Activated T-helper 2 cell treated with anti-CD3 and anti-CD28 coated beads, Interferon-gamma antibody, Interleukin-2, Interleukin-4, amounts not matched to agents 10 μg/mL and 5 μg/mL and 100 μg/mL, durations not matched to agents 14 hours and 24 hours and 36 hours (primary cell): ENCODE measurements around the gene MORN5. TPM values are rescaled to one million over a fixed set of nuclear protein-coding genes. Genes with fewer than 3 reads are reported as not detected.
A peak's percentile ranks its signal among the peaks of the same experiment; 100 is the strongest.

Source experiments
- DNase-seq: peaks from one replicate; pipeline ENCODE4 v3.0.0; 2021; ENCODE audit warnings: low spot score
- H3K27ac Mint-ChIP-seq: one replicate; pipeline ENCODE4 v1.8.0; 2021; ENCODE audit warnings: mixed read lengths
- H3K27me3 Mint-ChIP-seq: one replicate; pipeline ENCODE4 v1.8.0; 2021; ENCODE audit warnings: low read depth, mixed read lengths
- H3K36me3 Mint-ChIP-seq: one replicate; pipeline ENCODE4 v1.8.0; 2021; ENCODE audit warnings: low read depth, mixed read lengths
- H3K4me1 Mint-ChIP-seq: one replicate; pipeline ENCODE4 v1.8.0; 2021; ENCODE audit warnings: low read depth, mixed read lengths
- H3K4me3 Mint-ChIP-seq: one replicate; pipeline ENCODE4 v1.8.0; 2021; ENCODE audit warnings: low read depth, mild to moderate bottlenecking, moderate library complexity, mixed read lengths
- H3K9me3 Mint-ChIP-seq: one replicate; pipeline ENCODE4 v1.8.0; 2021; ENCODE audit warnings: mixed read lengths
- intact Hi-C: fragments of 100-400 bp; cut with micrococcal nuclease; formaldehyde crosslinking; loops from one replicate; pipeline ENCODE4 v1.15.1; 2023
- total RNA-seq: library from RNA; stranded (reverse); gene quantifications from 2 replicates; pipeline ENCODE4 v1.2.3, GENCODE V29; 2022

MORN5 gene
- total RNA-seq, 1 donor from 2014 or later: not detected

DNA sequence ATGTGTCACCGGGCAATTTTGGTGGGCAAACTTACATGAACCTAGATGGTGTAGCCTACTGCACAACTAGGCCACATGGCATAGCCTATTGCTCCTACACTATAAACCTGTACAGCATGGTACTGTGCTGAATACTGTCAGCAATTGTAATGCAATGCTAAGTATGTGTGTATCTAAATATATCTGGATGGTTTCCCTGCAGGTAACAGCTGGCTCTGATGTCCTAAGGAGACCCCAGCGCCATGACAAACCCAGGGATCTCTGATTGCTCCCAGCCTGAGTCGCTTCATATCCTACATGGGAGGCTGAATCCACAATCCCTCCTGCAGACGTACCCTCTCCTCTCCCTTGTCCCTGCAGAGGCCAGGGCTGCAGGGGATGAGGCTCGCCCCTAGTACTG is 40.0 kb upstream of the MORN5 start:
- no peak overlapping the region for H3K27ac Mint-ChIP-seq
- no peak for DNase-seq
- H3K36me3 Mint-ChIP-seq: no peaks in the 10 kb centered on the region
- no peaks in the 10 kb centered on the region for H3K9me3 Mint-ChIP-seq
- peaks cover 8% of the 10 kb centered on the region for H3K27me3 Mint-ChIP-seq
- intact Hi-C loops: no loop called here
- H3K4me1 Mint-ChIP-seq: peaks cover 2% of the 10 kb centered on the region
- no peak overlapping the region for H3K4me3 Mint-ChIP-seq

DNA sequence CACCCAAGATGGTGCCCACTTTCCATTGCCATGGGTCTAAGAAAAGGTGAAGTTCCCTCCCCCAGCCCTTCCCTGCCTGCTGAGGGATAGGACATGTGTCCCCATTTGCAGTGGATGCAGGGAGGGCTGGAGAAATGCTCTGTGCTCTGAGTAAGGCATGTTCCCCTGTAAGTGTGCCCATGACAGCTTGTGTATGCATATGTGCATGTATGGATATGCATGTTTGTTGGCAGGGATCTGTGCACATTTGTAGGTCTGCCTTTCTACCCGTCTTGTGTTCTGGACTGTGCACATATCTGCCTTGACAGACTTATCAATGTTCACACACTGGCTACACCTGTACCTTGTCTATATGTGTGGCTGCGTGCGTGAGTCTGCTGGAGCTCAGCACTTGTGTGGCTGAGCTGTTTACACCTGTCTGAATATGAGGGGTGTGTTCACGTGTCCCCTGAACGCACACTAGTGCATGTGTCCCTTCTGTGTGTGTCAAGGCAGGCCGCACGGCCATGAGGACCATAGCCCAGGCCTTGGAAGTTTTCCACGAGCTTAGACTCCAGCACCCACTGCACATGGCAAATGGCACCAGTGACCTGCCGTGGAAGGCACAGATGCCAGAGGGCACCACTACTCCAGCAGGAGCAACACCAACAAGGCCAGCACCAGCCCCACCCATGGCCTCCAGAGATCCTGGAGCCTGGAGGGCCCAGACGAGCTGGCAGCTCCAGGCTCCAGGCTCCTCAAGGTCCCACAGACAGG is 39.2 kb upstream of the MORN5 start:
- intact Hi-C loops: no loop called here
- H3K27ac Mint-ChIP-seq: no peak overlapping the region
- H3K4me3 Mint-ChIP-seq: no peak overlapping the region
- H3K36me3 Mint-ChIP-seq: no peaks in the 10 kb centered on the region
- peaks cover 11% of the 10 kb centered on the region for H3K27me3 Mint-ChIP-seq
- H3K9me3 Mint-ChIP-seq: no peaks in the 10 kb centered on the region
- DNase-seq: no peak
- H3K4me1 Mint-ChIP-seq: peaks cover 3% of the 10 kb centered on the region

GRCh38 chr9:122121391-122121790 is 38.3 kb upstream of the MORN5 start:
- intact Hi-C loops: no loop called here
- no peaks in the 10 kb centered on the region for H3K36me3 Mint-ChIP-seq
- H3K9me3 Mint-ChIP-seq: no peaks in the 10 kb centered on the region
- no peak overlapping the region for H3K27ac Mint-ChIP-seq
- no peak for DNase-seq
- H3K4me1 Mint-ChIP-seq: peaks cover 7% of the 10 kb centered on the region
- H3K27me3 Mint-ChIP-seq: peaks cover 20% of the 10 kb centered on the region
- H3K4me3 Mint-ChIP-seq: no peak overlapping the region

- Mint-ChIP-seq H3K36me3 (no peaks in the 10 kb centered on the region), H3K27me3 (peaks cover 23% of the 10 kb centered on the region), H3K9me3 (no peaks in the 10 kb centered on the region), H3K4me3 (no peak overlapping the region), H3K27ac (no peak overlapping the region), H3K4me1 (peaks cover 7% of the 10 kb centered on the region)
- DNase-seq: no peak
- intact Hi-C loops: no loop called here
Observed at GRCh38 chr9:122121931-122122330, 37.8 kb upstream of the MORN5 start.

DNA sequence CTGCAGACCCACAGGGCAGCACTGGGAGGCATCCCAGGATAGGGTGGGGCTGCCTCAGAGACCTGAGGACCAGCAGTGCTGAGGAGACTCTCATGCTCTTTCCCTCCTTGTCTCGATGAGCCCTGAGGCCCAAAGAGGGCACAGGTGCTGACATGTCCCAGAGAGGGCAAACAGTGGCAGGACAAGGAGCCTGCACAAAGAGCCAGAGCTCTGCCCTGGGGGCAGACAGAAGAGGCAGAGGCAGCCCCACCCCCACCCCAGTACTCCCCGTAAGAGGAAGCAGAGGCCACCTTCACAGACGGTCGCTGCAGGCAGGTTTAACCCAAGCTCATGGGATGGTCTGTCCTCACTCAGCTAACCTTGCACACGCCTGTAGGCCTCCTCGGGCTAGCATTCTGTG is 37.2 kb upstream of the MORN5 start:
- peaks cover 28% of the 10 kb centered on the region for H3K27me3 Mint-ChIP-seq
- no peaks in the 10 kb centered on the region for H3K9me3 Mint-ChIP-seq
- no peak overlapping the region for H3K4me3 Mint-ChIP-seq
- DNase-seq: no peak
- no peaks in the 10 kb centered on the region for H3K36me3 Mint-ChIP-seq
- no peak overlapping the region for H3K27ac Mint-ChIP-seq
- intact Hi-C loops: no loop called here
- H3K4me1 Mint-ChIP-seq: peaks cover 7% of the 10 kb centered on the region

DNA sequence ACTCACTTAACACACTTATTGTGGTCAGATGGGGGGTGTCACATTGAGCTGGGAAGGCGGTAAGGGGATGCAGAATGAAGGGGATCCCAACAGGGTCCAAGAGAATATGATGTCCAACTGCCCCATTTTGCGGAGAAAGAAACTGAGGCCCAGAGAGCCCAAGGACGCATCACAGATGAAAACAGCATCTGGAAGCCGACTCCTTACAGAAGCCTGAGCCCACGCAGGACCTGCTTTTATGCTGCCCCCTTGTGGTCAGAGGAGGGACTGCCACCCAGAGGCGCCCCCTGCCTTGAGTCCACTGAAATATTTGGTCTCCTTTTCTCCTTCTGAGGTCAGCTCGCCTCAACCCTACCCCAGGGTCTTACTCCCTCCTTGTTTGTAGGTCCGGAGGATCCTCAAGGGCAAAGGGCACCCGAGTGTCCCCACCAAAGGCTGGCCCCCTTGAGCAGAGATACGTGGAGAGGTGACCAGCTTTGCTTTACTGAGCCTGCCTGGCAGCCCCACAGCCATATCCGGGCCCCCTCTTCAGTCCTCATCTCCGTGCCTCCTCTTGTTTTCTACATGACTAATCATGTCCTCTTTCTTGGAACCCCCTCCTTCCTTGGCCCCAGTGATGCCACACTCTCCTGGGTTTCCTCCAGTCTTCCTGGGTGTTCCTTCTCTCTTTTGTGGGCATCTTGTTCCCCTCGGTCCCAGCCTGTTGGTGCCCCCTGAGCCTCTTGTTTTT is 36.6 kb upstream of the MORN5 start:
- Mint-ChIP-seq H3K4me1 (peaks cover 7% of the 10 kb centered on the region), H3K4me3 (no peak overlapping the region), H3K27me3 (peaks cover 30% of the 10 kb centered on the region), H3K36me3 (no peaks in the 10 kb centered on the region), H3K27ac (no peak overlapping the region), H3K9me3 (no peaks in the 10 kb centered on the region)
- DNase-seq: peak; percentile 55
- intact Hi-C loops: loop anchor here (1.0 kb wide), 1 partner anchor 24 kb away; no protein-coding TSS in a partner anchor

DNA sequence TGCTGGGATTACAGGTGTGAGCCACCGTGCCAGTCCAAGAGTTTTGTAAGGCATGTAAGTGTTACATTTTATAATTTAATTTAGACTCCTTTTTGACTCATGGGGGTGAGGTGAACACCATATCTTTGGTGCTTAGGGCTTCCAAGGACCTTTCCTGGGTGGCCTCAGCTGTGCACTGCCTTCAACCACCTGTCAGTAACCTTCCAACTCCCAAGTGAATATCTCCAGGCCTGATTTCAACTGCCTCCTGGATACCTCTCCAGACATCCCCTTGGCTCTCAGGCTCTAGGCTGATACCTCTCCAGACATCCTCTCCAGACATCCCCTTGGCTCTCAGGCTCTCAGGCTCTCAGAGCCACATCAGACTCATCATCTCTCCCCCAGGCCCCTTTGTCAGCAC is 35.7 kb upstream of the MORN5 start:
- intact Hi-C loops: no loop called here
- Mint-ChIP-seq H3K27ac (no peak overlapping the region), H3K4me3 (no peak overlapping the region), H3K27me3 (peaks cover 30% of the 10 kb centered on the region), H3K36me3 (no peaks in the 10 kb centered on the region), H3K4me1 (peaks cover 7% of the 10 kb centered on the region), H3K9me3 (no peaks in the 10 kb centered on the region)
- no peak for DNase-seq

DNA sequence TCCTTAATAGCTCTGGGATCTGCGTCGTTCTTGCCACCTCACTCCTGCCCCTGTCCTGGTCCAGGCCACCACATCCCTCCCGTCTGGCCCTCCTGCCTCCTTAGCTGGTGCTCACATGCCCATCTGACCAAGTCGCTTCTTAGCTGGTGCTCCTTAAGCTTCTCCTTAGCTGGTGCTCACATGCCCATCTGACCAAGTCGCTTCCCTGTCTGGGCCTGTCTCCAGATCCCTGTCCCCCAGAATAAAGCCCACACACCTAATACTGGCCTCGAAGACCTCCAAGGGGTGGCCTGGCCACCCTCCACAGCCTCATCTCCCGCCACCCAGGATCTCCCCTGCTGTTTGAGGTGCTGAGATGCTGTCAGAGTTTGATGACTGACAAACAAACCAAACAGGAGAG is 35.2 kb upstream of the MORN5 start:
- Mint-ChIP-seq H3K27me3 (peaks cover 30% of the 10 kb centered on the region), H3K27ac (no peak overlapping the region), H3K36me3 (no peaks in the 10 kb centered on the region), H3K9me3 (no peaks in the 10 kb centered on the region), H3K4me1 (peaks cover 7% of the 10 kb centered on the region), H3K4me3 (no peak overlapping the region)
- intact Hi-C loops: no loop called here
- no peak for DNase-seq

- H3K36me3 Mint-ChIP-seq: no peaks in the 10 kb centered on the region
- intact Hi-C loops: loop anchor here (1.0 kb wide), 2 partner anchors 225 to 328 kb away; no protein-coding TSS in a partner anchor
- H3K4me3 Mint-ChIP-seq: no peak overlapping the region
- DNase-seq: peak; percentile 63
- no peaks in the 10 kb centered on the region for H3K9me3 Mint-ChIP-seq
- peaks cover 7% of the 10 kb centered on the region for H3K4me1 Mint-ChIP-seq
- no peak overlapping the region for H3K27ac Mint-ChIP-seq
- H3K27me3 Mint-ChIP-seq: peaks cover 30% of the 10 kb centered on the region
Observed at GRCh38 chr9:122125158-122125508, 34.6 kb upstream of the MORN5 start.

DNA sequence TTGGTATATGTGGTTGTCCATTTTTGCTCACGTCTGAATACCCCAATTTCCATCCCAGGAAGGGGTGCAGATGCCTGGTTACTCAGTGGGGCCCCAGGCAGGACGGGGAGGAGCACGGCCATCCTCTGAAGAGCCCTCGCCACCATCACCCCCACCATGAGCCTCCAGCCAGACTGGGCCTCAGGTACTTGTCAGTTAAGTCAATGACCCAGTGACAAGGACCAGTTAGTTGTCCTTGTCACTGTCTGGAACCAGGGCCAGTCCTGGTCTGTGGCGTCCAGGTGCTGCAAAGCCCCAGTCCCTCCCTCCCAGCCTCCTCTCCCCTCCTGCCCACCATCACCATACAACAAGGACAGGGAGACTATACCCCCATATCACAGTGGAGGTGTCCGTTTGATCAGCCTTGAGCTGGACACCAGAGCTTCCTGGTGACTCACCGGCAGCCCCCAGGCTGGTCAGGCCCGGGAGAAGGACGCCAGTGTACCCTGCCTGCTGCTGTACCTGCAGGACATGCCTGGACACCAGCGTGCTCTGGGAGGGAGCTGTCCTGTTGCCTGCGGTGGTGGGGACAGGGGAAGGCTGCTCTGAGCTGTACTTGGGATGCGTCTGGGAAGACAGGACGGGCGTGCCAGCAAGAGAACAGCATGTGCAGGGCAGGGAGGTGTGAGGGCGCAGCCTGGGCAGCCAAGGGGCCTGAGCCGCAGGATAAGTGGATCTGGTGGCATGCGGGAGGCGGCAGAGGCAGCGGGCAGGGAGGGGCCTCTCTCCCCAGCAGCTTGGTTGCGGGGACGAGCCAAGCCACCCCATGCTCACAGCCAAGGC is 34.0 kb upstream of the MORN5 start:
- Mint-ChIP-seq H3K27ac (no peak overlapping the region), H3K4me3 (no peak overlapping the region)

GRCh38 chr9:122126331-122127261 is 33.1 kb upstream of the MORN5 start:
- intact Hi-C loops: loop anchor here (2.0 kb wide), 1 partner anchor 32 kb away; the partner anchor contains the start of genes MORN5 and NDUFA8
- Mint-ChIP-seq H3K27me3 (peaks cover 33% of the 10 kb centered on the region), H3K4me1 (peaks cover 7% of the 10 kb centered on the region), H3K36me3 (no peaks in the 10 kb centered on the region), H3K4me3 (peak overlapping the region; percentile 9), H3K9me3 (no peaks in the 10 kb centered on the region), H3K27ac (no peak overlapping the region)
- no peak for DNase-seq

More for the DNA sequence above, 34.0 kb upstream of the MORN5 start:
- no peak for DNase-seq
- intact Hi-C loops: loop anchor here (1.0 to 2.0 kb wide), 3 partner anchors 33 to 328 kb away; partner anchors contain the start of genes MORN5 and NDUFA8
- H3K27me3 Mint-ChIP-seq: peaks cover 30% of the 10 kb centered on the region
- no peaks in the 10 kb centered on the region for H3K36me3 Mint-ChIP-seq
- peaks cover 7% of the 10 kb centered on the region for H3K4me1 Mint-ChIP-seq
- H3K9me3 Mint-ChIP-seq: no peaks in the 10 kb centered on the region

GRCh38 chr9:122127396-122127798 is 32.3 kb upstream of the MORN5 start:
- Mint-ChIP-seq H3K4me3 (no peak overlapping the region), H3K36me3 (no peaks in the 10 kb centered on the region), H3K27me3 (peaks cover 36% of the 10 kb centered on the region), H3K4me1 (peaks cover 7% of the 10 kb centered on the region), H3K9me3 (no peaks in the 10 kb centered on the region), H3K27ac (no peak overlapping the region)
- no peak for DNase-seq
- intact Hi-C loops: loop anchor here (2.0 kb wide), 1 partner anchor 31 kb away; the partner anchor contains the start of genes MORN5 and NDUFA8
